Urinary bladder (tissue), 4 donors: ENCODE measurements around the gene CTIF. TPM values are rescaled to one million over a fixed set of nuclear protein-coding genes. Genes with fewer than 3 reads are reported as not detected.

ENCODE experiments used
- DNase-seq: peaks from one replicate; pipeline ENCODE4 v3.0.0-alpha.2; 2015; ENCODE audit errors: extremely low spot score
- H3K27ac ChIP-seq: one replicate; pipeline ENCODE4 v1.5.1; 2013; ENCODE audit warnings: low read depth, mild to moderate bottlenecking, moderate library complexity
- H3K36me3 ChIP-seq: one replicate; pipeline ENCODE4 v1.6.1; 2013; ENCODE audit warnings: mild to moderate bottlenecking, moderate library complexity; ENCODE audit not compliant: insufficient read depth
- H3K4me1 ChIP-seq: one replicate; pipeline ENCODE4 v1.6.1; 2013; ENCODE audit warnings: mild to moderate bottlenecking, moderate library complexity; ENCODE audit not compliant: insufficient read depth
- H3K4me3 ChIP-seq: one replicate; pipeline ENCODE4 v1.5.1; 2013; ENCODE audit warnings: low read depth, low read length
- WGBS: extraction: QIAGEN DNeasy Blood & Tissue Kit; methylation state at CpG from one replicate; pipeline ENCODE4 v1.1.7; 2013; 5-methylcytosine and 5-hydroxymethylcytosine counted together
- polyA plus RNA-seq: library from polyadenylated mRNA; stranded (reverse); fragments of 200-250 nt; gene quantifications from one replicate; pipeline ENCODE4 v1.2.3, GENCODE V29; 2013
- total RNA-seq: library from RNA; depleted of rRNA; stranded (reverse); fragments of >200 nt; gene quantifications from one replicate; pipeline ENCODE4 v1.2.3, GENCODE V29; 2014
- donor health status: healthy with polysubstance abuse.
- donor health status: healthy.

CTIF gene
- total and polyA plus RNA-seq, 2 donors = 26.6 to 50.3 TPM

- no peaks in the 10 kb centered on the region for H3K4me1 ChIP-seq
- no peak for DNase-seq
- no peak overlapping the region for H3K27ac ChIP-seq
- H3K4me3 ChIP-seq = no peak overlapping the region
- H3K36me3 ChIP-seq = no peaks in the 10 kb centered on the region
- WGBS = 94% methylated on average over 3 of the region's 3 CpGs
These were observed 39.5 kb downstream of the CTIF start for GRCh38 chr18:48578289-48578688.

- WGBS = 92% methylated on average over 7 of the region's 7 CpGs
- Histone ChIP-seq H3K36me3 (no peaks in the 10 kb centered on the region), H3K27ac (no peak overlapping the region), H3K4me1 (no peaks in the 10 kb centered on the region), H3K4me3 (no peak overlapping the region)
- DNase-seq = no peak
These were observed 41.2 kb downstream of the CTIF start for GRCh38 chr18:48580066-48580465.

- WGBS = 67% methylated on average over 10 of the region's 10 CpGs
- DNase-seq = no peak
- Histone ChIP-seq H3K4me1 (no peaks in the 10 kb centered on the region), H3K36me3 (no peaks in the 10 kb centered on the region), H3K27ac (no peak overlapping the region), H3K4me3 (no peak overlapping the region)
These were observed 42.0 kb downstream of the CTIF start for GRCh38 chr18:48580782-48581181.

GRCh38 chr18:48581206-48581605, 42.4 kb downstream of the CTIF start:
- no peaks in the 10 kb centered on the region for H3K4me1 ChIP-seq
- H3K27ac ChIP-seq = no peak overlapping the region
- 56% methylated on average over 4 of the region's 4 CpGs for WGBS
- no peak overlapping the region for H3K4me3 ChIP-seq
- DNase-seq = no peak
- H3K36me3 ChIP-seq = no peaks in the 10 kb centered on the region

GRCh38 chr18:48581941-48582340, 43.1 kb downstream of the CTIF start:
- no peaks in the 10 kb centered on the region for H3K36me3 ChIP-seq
- no peak overlapping the region for H3K4me3 ChIP-seq
- no peaks in the 10 kb centered on the region for H3K4me1 ChIP-seq
- H3K27ac ChIP-seq = no peak overlapping the region
- no peak for DNase-seq
- WGBS = 83% methylated on average over 8 of the region's 8 CpGs

- H3K36me3 ChIP-seq = no peaks in the 10 kb centered on the region
- 96% methylated on average over 2 of the region's 2 CpGs for WGBS
- no peaks in the 10 kb centered on the region for H3K4me1 ChIP-seq
- H3K27ac ChIP-seq = no peak overlapping the region
- H3K4me3 ChIP-seq = no peak overlapping the region
- no peak for DNase-seq
These were observed 44.1 kb downstream of the CTIF start for GRCh38 chr18:48582946-48583345.

GRCh38 chr18:48583573-48583972, 44.7 kb downstream of the CTIF start:
- H3K27ac ChIP-seq = no peak overlapping the region
- H3K4me1 ChIP-seq = no peaks in the 10 kb centered on the region
- 73% methylated on average over 5 of the region's 5 CpGs for WGBS
- DNase-seq = no peak
- H3K36me3 ChIP-seq = no peaks in the 10 kb centered on the region
- no peak overlapping the region for H3K4me3 ChIP-seq

- DNase-seq = no peak
- 57% methylated on average over 15 of the region's 15 CpGs for WGBS
- no peak overlapping the region for H3K27ac ChIP-seq
- no peaks in the 10 kb centered on the region for H3K36me3 ChIP-seq
- no peak overlapping the region for H3K4me3 ChIP-seq
- H3K4me1 ChIP-seq = no peaks in the 10 kb centered on the region
These were observed 51.1 kb downstream of the CTIF start for GRCh38 chr18:48589797-48590519.

- DNase-seq = no peak
- 83% methylated on average over 5 of the region's 5 CpGs for WGBS
- no peak overlapping the region for H3K27ac ChIP-seq
These were observed 51.8 kb downstream of the CTIF start for GRCh38 chr18:48590678-48591077.

GRCh38 chr18:48592540-48593171, 53.8 kb downstream of the CTIF start:
- Histone ChIP-seq H3K27ac (no peak overlapping the region), H3K36me3 (no peaks in the 10 kb centered on the region), H3K4me3 (no peak overlapping the region), H3K4me1 (no peaks in the 10 kb centered on the region)
- DNase-seq = no peak
- 89% methylated on average over 17 of the region's 17 CpGs for WGBS

More at GRCh38 chr18:48590678-48591077, 51.8 kb downstream of the CTIF start:
- no peaks in the 10 kb centered on the region for H3K36me3 ChIP-seq
- H3K4me3 ChIP-seq = no peak overlapping the region
- H3K4me1 ChIP-seq = no peaks in the 10 kb centered on the region

- H3K4me3 ChIP-seq = no peak overlapping the region
- H3K36me3 ChIP-seq = no peaks in the 10 kb centered on the region
- 66% methylated on average over 13 of the region's 13 CpGs for WGBS
- DNase-seq = no peak
- H3K4me1 ChIP-seq = no peaks in the 10 kb centered on the region
- H3K27ac ChIP-seq = no peak overlapping the region
These were observed 55.8 kb downstream of the CTIF start for GRCh38 chr18:48594471-48595094.

- 91% methylated on average over 4 of the region's 4 CpGs for WGBS
- DNase-seq = no peak
- Histone ChIP-seq H3K4me3 (no peak overlapping the region), H3K27ac (no peak overlapping the region), H3K4me1 (no peaks in the 10 kb centered on the region), H3K36me3 (no peaks in the 10 kb centered on the region)
These were observed 56.9 kb downstream of the CTIF start for GRCh38 chr18:48595703-48596218.

- Histone ChIP-seq H3K27ac (no peak overlapping the region), H3K4me3 (no peak overlapping the region), H3K4me1 (no peaks in the 10 kb centered on the region), H3K36me3 (no peaks in the 10 kb centered on the region)
- no peak for DNase-seq
- WGBS = 81% methylated on average over 5 of the region's 5 CpGs
These were observed 58.3 kb downstream of the CTIF start for GRCh38 chr18:48597110-48597509.

- Histone ChIP-seq H3K4me1 (no peaks in the 10 kb centered on the region), H3K27ac (no peak overlapping the region), H3K4me3 (no peak overlapping the region), H3K36me3 (no peaks in the 10 kb centered on the region)
- no peak for DNase-seq
- 72% methylated on average over 3 of the region's 3 CpGs for WGBS
These were observed 58.8 kb downstream of the CTIF start for GRCh38 chr18:48597671-48598070.
